ENCODE measurements around the gene RPS6KA4. TPM values are rescaled to one million over a fixed set of nuclear protein-coding genes. Genes with fewer than 3 reads are reported as not detected.

Gene RPS6KA4
- total and polyA plus RNA-seq, 2 of the 13 experiments (the other 11 are each of a cell fraction or from before 2014, with no cell fraction given): 8.9 to 14.2 TPM

- 36% methylated on average over 12 of the region's 15 CpGs for WGBS (ENCODE audit: low lambda C conversion rate)
- no peak for DNase-seq (ENCODE audit: low spot score)
- Histone ChIP-seq H3K27ac (ENCODE audit: extremely low read length, insufficient read depth, low read length) (no peak overlapping the region), H3K9me3 (ENCODE audit: low read length) (no peaks in the 10 kb centered on the region), H3K36me3 (replicated peaks in 1 of 2; ENCODE audit: control insufficient read depth in 1 of 2, insufficient read depth in 2 of 2, low read length in 2 of 2) (no peaks in the 10 kb centered on the region), H3K9ac (ENCODE audit: insufficient read depth, low read depth, low read length) (no peak overlapping the region), H4K20me1 (ENCODE audit: insufficient read depth, low read length) (no peaks in the 10 kb centered on the region), H2AFZ (ENCODE audit: low read length) (no peak overlapping the region), H3K4me2 (ENCODE audit: low read depth, low read length) (no peak overlapping the region), H3K4me3 (replicated peaks in 1 of 3; ENCODE audit: insufficient read depth in 1 of 3, low read depth in 2 of 3, low read length in 3 of 3) (no peak overlapping the region), H3K79me2 (ENCODE audit: insufficient read depth, low read length) (no peaks in the 10 kb centered on the region), H3K4me1 (ENCODE audit: insufficient read depth, low read length) (no peaks in the 10 kb centered on the region), H3K27me3 (ENCODE audit: control insufficient read depth in 1 of 2, insufficient read depth in 2 of 2, low read length in 2 of 2) (peaks cover 9 to 55% of the 10 kb centered on the region in 2 experiments; a peak in 4 of 5 replicates)
- ChIA-PET CTCF (ENCODE audit: low intra/inter-chr PET ratio, low total read pairs) (no interaction called here), POLR2A (no interaction called here)
- ATAC-seq: peak; percentile 61
- TF ChIP-seq SP140L (CRISPR knock-in tag; IDR thresholded peaks at IDR 0.05; ENCODE audit: borderline replicate concordance) (no peak), RBM39 (IDR thresholded peaks at IDR 0.05; ENCODE audit: low read depth, low read length, poor library complexity, severe bottlenecking) (no peak), YY1 (IDR thresholded peaks at IDR 0.05; ENCODE audit: insufficient read depth, insufficient replicate concordance, low read depth, low read length) (no peak), TOE1 (CRISPR knock-in tag; IDR thresholded peaks at IDR 0.05) (no peak), CTCF (CRISPR knock-in tag; IDR thresholded peaks at IDR 0.05) (peak; percentile 42; the same call in 1 of the 2 replicates)
- no peak for FAIRE-seq
- intact Hi-C loops (cut with micrococcal nuclease; ENCODE audit: unreplicated experiment): no loop called here
- no TSS peak for BruUV-seq (replicated peaks)
- in situ Hi-C loops (cut with HindIII; ENCODE audit: extremely low pct_ligation_motif_present, low pct_unique_long_range_greater_than_20kb): no loop called here
These were observed 26.3 kb downstream of the RPS6KA4 start for GRCh38 chr11:64384981-64385944.
